HG03342 (cell line): ENCODE data around the gene CTTN.

ENCODE experiments used
- ATAC-seq: cut with Tn5 transposase; IDR thresholded peaks from one replicate; pipeline ENCODE4 v1.9.1; 2021; ENCODE audit warnings: mild to moderate bottlenecking, moderate library complexity; ENCODE audit not compliant: unreplicated experiment

The CTTN gene

DNA sequence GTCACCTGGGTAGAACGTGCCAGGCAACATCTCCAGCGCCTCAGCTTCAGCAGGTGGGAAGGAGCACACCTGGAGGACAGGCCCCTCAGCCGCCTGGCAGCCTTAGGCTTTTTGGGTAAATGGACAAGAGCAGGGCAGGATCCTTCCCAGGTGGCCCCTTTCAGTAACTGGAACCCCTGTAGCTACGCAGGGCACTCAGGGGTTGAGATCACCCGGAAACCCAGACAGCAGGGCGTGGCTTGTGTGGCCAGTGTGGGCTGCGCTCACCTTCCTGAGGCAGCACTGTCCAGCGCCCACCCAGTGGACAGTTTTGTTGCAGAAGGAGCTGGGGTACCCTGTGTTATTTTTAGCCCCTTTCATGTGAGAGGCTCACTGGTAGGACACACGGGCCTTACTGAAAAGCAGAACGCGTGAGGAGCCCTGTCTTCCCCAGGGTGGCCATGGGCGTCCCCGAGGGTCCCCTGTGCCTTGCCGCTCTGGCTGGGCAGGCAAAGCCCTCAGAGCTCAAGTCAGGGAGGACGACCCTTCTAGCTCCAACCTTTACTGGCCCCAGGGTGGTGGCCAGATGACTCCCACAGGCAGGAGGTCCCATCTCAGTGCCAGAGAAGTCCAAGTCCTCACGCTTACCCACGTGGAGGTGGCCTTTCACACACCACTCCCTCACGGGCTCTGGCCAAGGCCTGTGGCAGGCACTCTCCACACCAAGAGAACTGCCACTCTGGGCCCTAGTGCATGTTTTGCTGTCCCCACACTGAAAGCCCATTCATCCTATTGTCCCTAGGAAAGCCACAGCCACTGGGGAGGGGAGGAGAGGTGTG, 75.8 kb downstream of the CTTN start:
- ATAC-seq = no peak

GRCh38 chr11:70474710-70475109, 76.4 kb downstream of the CTTN start:
- ATAC-seq = no peak

GRCh38 chr11:70476669-70477068, 78.3 kb downstream of the CTTN start:
- no peak for ATAC-seq

DNA sequence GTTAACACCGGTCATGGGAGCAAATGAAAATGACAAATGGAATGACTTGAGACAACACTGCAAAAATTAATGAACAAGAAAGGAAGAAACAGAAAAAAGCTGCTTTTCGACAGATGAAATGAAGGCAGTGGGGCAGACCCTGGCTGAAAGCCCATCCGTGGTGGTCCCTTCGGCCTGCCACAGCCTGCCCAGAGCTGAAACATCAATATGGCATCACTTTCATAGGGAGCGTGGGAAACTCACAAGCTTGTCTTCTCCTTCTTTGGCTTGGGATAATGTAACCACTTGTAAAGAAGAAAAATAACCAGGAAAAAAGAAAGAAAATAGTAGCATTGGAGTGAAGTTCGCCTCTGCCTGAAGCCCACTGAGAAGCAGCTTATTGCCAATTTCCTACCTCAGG, 78.8 kb downstream of the CTTN start:
- ATAC-seq = no peak

DNA sequence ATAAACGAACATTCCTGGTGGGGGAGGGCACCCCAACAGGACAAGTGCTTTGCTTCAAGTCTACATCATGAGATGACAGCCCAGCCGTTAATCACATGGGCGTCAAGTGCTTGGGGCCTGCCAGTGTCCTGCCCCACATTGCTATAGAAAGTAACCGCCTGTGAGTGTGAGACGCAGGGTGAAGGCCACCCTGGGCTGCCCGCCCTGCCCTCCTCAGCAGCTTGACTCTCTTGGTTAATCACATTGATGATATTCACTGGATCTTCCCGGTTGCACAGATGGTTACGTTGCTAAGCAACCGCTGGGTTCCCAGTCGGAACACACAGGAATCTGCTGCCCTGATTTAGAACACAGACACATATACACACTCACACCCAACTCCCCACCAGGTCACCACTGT, 79.3 kb downstream of the CTTN start:
- no peak for ATAC-seq

GRCh38 chr11:70478166-70478890, 80.0 kb downstream of the CTTN start:
- no peak for ATAC-seq

DNA sequence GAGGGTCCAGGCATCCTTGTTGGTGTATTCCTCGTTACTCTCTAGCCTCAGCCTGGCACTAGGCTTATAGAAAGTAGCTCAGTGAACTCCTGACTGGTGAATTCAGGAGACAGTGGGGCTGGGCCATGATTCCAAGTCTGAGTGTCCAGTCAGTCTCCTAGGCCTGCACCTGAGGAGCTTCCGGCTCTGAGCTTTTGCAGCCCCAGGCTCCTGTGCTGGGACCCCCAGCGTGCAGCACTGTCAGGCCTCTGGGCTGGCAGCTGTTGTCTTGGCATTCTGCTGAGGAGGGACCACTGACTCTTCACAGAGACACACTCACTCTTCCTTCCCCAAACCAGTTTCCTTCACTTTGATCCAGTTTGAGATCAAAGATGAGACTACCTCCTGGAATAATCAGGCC, 82.4 kb downstream of the CTTN start:
- ATAC-seq = no peak

GRCh38 chr11:70481625-70482528, 83.5 kb downstream of the CTTN start:
- ATAC-seq = no peak

DNA sequence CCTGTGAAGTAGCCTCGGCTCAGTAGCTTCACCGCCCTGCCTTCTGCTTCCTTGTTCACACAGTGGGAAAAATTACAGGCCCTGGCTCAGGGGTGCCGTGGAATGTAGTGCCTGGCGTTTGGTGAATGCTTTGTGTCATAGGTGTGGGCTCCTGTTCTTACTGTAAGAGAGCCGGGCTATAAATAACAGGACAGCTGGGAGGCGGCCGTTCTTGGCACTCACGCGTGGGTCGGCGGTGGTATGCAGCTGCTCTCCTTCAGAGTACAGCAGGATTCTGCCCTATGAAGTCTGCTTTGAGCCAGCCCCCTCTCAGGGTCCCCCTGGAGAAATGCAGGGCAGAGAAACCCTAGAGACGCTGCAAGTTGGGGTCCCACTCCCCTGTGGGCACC, 84.2 kb downstream of the CTTN start:
- no peak for ATAC-seq

- no peak for ATAC-seq
Observed at GRCh38 chr11:70483077-70483861, 84.9 kb downstream of the CTTN start.

DNA sequence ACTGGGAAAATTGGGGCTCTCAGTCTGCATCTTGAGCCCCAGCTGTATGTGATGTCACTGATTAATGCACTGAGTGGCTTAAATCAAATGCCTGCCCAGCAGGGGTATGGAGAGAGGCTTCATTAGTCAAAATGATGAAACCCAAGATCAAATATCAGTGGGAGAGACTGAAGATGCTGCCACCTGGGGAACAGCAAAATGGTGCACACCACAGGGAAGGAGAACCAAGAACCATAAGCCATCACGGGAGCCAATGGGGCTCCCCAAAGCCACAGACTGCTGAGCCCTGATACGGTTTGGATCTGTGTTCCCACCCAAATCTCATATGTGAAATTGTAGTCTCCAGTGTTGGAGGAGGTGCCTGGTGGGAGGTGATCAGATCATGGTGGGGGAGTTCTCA, 85.6 kb downstream of the CTTN start:
- ATAC-seq = no peak

GRCh38 chr11:70485326-70486025, 87.1 kb downstream of the CTTN start:
- ATAC-seq = no peak

DNA sequence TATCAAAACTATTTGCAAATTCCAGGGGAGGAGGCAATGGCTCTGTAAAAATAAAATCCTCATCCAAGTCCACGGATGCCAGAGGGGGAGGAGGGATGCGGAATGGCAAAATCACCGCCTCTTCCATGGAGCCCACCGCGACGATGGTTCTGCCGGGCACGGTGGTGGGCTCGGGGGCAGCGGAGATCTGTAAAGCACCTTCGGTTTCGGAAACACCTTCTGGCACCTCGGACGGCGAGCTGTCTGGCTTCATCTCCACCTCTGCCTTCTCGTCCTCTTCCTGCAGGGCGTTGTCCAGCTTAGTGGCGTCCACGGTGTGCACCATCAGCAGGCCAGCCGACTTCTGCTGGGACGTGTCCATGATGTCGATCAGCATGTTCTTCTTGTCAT, 87.7 kb downstream of the CTTN start:
- ATAC-seq = no peak
